NCI-H748 (cell line): ENCODE data around the gene PSMD6.

Source experiments
- DNase-seq: peaks from one replicate; lab custom pipeline; 2025; ENCODE audit not compliant: unreplicated experiment; lab: John Stamatoyannopoulos, UW

Gene PSMD6

GRCh38 chr3:63980830-63981498 is 42.3 kb downstream of the PSMD6 start:
- DNase-seq = no peak

- no peak for DNase-seq
Measured at GRCh38 chr3:63980019-63980418, 43.3 kb downstream of the PSMD6 start.

GRCh38 chr3:63979093-63979885 is 44.0 kb downstream of the PSMD6 start:
- DNase-seq = no peak

GRCh38 chr3:63977893-63978292 is 45.4 kb downstream of the PSMD6 start:
- no peak for DNase-seq

GRCh38 chr3:63976872-63977200 is 46.5 kb downstream of the PSMD6 start:
- no peak for DNase-seq

GRCh38 chr3:63976161-63976871 is 47.0 kb downstream of the PSMD6 start:
- DNase-seq = no peak

GRCh38 chr3:63975723-63976122 is 47.6 kb downstream of the PSMD6 start:
- DNase-seq = no peak

GRCh38 chr3:63974451-63974850 is 48.8 kb downstream of the PSMD6 start:
- DNase-seq = no peak

GRCh38 chr3:63973406-63973805 is 49.9 kb downstream of the PSMD6 start:
- no peak for DNase-seq

- DNase-seq = no peak
Measured at GRCh38 chr3:63972987-63973386, 50.3 kb downstream of the PSMD6 start.

GRCh38 chr3:63972196-63972595 is 51.1 kb downstream of the PSMD6 start:
- DNase-seq = no peak

GRCh38 chr3:63970631-63971475 is 52.4 kb downstream of the PSMD6 start:
- no peak for DNase-seq

- no peak for DNase-seq
Measured at GRCh38 chr3:63969876-63970275, 53.4 kb downstream of the PSMD6 start.

- no peak for DNase-seq
Measured at GRCh38 chr3:63968612-63969350, 54.5 kb downstream of the PSMD6 start.

- DNase-seq = no peak
Measured at GRCh38 chr3:63967675-63968611, 55.4 kb downstream of the PSMD6 start.

GRCh38 chr3:63966871-63967270 is 56.4 kb downstream of the PSMD6 start:
- no peak for DNase-seq

GRCh38 chr3:63966007-63966406 is 57.3 kb downstream of the PSMD6 start:
- DNase-seq = no peak

GRCh38 chr3:63964681-63965485 is 58.4 kb downstream of the PSMD6 start:
- DNase-seq = no peak

- no peak for DNase-seq
Measured at GRCh38 chr3:63963496-63963895, 59.8 kb downstream of the PSMD6 start.
